Thyroid gland (tissue), 4 donors: ENCODE data around the gene ZNF274.

Source experiments
- POLR2A ChIP-seq, 2 donors: fragments of 450-650 bp; IDR thresholded peaks; one replicate each; pipeline ENCODE4 v1.6.1; 2017; ENCODE audit warnings: antibody characterized with exemption in 2 of 2, mild to moderate bottlenecking in 2 of 2, moderate library complexity in 1 of 2
- TF ChIP-seq, protein P1 (sequence below), 6 experiments: fragments of 200-600 bp in 3 of 6; fragments of 450-650 bp in 3 of 6; sonication (generic) in 3 of 6; IDR thresholded peaks; one replicate each; pipeline ENCODE4 v1.5.1; 2016 to 2019; ENCODE audit warnings: antibody characterized with exemption in 6 of 6, mild to moderate bottlenecking in 2 of 6, inconsistent platforms in 1 of 6, moderate library complexity in 1 of 6

- no peak for TF ChIP-seq POLR2A (IDR thresholded peaks at IDR 0.05)
- TF ChIP-seq, protein P1, sequence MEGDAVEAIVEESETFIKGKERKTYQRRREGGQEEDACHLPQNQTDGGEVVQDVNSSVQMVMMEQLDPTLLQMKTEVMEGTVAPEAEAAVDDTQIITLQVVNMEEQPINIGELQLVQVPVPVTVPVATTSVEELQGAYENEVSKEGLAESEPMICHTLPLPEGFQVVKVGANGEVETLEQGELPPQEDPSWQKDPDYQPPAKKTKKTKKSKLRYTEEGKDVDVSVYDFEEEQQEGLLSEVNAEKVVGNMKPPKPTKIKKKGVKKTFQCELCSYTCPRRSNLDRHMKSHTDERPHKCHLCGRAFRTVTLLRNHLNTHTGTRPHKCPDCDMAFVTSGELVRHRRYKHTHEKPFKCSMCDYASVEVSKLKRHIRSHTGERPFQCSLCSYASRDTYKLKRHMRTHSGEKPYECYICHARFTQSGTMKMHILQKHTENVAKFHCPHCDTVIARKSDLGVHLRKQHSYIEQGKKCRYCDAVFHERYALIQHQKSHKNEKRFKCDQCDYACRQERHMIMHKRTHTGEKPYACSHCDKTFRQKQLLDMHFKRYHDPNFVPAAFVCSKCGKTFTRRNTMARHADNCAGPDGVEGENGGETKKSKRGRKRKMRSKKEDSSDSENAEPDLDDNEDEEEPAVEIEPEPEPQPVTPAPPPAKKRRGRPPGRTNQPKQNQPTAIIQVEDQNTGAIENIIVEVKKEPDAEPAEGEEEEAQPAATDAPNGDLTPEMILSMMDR (IDR thresholded peaks at IDR 0.05) = no peak
These were observed 54.5 kb downstream of the ZNF274 start for GRCh38 chr19:58237324-58237723.
